Skeletal muscle cell (primary cell): ENCODE measurements around the gene MLPH.
A peak's percentile ranks its signal among the peaks of the same experiment; 100 is the strongest.

ENCODE experiments used
- DNase-seq: peaks from one replicate; pipeline ENCODE4 v3.0.0-alpha.2; 2010; ENCODE audit warnings: low read depth
- H3K4me3 ChIP-seq: 2 replicates; pipeline ENCODE4 v1.5.1; 2011; ENCODE audit warnings: low read depth, mild to moderate bottlenecking, control low read depth, low read length, moderate library complexity

The MLPH gene

DNA sequence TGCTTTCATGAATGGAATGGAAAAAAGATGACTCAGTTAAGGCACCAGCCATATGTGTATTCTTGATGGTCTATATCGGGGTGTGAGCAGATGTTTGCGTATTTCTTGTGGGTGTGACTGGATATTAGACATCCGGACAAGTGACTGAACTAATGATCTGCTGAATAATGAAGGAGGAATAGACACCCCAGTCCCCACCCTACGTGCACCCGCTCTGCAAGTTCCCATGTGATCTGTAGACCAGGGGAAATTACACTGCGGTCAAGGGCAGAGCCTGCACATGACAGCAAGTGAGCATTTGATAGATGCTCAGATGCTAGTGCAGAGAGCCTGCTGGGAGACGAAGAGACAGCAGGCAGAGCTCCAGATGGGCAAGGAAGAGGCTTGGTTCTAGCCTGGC lies 66.9 kb downstream of the MLPH start:
- H3K4me3 ChIP-seq, result no peak overlapping the region
- DNase-seq, result no peak

DNA sequence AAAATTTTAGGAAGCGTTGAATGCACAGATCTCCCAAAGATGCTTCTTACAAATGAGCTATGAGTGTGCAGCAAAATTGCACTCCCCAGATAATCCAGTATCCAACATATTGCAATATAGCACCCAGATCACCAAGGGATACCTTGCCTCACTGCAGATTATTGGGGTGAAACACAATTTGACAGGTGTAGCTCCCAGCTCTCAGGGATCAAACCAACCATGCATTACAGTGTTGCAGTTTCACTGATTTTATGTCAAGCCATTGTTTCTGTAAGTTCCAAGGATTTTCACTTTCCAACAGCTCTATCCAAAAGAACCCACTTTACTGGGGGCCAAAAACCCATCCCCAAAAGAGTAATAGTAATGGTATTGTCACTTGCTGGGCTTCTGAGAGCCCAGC lies 68.5 kb downstream of the MLPH start:
- H3K4me3 ChIP-seq, result no peak overlapping the region
- no peak for DNase-seq

DNA sequence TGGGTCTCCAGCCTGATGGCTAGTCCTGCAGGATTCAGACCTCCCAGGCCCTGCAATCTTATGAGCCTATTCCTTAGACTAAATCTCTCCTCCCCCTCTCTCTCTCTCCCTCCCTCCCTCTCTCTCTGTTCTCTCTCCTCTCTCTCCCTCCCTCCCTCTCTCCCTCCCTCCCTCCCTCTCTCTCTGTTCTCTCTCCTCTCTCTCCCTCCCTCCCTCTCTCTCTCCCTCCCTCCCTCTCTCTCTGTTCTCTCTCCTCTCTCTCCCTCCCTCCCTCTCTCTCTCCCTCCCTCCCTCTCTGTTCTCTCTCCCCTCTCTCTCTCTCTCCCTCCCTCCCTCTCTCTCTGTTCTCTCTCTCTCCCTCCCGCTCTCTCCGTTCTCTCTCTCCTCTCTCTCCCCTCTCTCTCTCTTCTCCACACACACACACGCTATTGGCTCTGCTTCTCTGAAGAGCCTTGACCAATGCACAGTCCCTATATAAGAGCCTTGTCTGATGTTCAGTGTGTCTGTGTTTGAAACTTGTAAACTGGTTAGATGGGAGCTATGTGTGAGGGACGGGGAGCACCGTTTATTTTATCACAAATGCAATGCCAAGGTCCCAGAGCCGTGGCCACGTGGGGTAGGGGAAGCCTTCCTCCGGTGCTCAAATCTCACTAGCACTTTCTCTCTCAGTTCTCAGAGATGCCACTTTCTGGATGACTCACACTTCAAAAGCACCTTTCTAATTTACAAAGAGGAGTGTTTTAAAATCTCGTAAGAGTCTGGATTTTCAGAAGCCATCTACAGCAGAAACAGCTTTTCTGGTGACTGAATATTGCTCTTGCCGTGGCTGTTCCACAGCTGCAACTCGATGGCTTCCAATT lies 70.0 kb downstream of the MLPH start:
- DNase-seq, result no peak
- H3K4me3 ChIP-seq, result no peak overlapping the region

DNA sequence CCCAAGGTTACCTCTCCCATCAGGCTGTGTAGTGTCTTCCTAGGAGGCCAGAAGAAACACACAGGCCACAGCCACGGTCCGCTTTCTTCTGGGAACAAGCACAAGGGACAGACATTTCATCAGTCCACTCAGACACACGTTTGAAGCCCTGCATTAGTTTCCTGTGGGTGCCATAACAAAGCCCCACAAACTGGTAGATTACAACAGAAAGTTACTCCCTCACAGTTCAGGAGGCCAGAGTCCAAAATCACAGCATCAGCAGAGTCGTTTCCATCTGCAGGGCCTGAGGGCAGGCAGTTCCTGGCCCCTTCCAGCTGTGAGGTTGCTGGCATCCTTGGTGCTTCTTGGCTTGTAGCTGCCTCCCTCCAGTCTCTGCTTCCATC lies 70.6 kb downstream of the MLPH start:
- H3K4me3 ChIP-seq, result no peak overlapping the region
- no peak for DNase-seq

DNA sequence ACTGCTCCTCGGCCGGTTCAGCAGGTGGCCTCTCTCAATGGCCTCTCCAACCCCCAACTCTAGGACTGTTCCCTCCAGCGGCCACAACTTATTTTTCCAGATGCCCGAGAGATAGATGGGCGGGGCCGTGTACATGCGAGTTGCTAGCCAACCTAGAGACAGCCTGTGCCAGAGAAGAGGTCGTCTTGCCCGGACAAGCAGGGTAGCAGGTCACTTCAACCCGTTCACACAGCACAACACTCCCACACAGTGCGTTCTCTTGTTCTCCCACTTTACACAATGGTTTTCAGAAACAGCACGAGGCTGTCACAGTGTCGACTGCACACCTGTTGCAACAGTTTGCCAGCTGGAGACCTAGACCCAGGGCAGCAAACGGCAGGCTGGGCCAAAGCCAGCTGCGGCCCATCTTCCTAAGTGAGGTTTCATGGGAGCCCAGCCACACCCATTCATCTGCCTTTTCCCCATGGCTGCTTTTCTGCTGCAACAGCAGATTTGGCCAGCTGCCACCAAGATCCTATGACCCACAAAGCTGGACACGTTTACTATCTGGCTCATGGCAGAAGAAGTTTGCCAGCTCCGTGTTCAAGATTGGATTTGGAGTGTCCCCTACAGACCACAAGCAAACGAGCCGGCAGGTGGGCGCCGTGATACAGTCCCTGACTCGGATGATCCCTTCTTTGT lies 72.0 kb downstream of the MLPH start:
- peak; percentile 59 for DNase-seq
- no peak overlapping the region for H3K4me3 ChIP-seq

DNA sequence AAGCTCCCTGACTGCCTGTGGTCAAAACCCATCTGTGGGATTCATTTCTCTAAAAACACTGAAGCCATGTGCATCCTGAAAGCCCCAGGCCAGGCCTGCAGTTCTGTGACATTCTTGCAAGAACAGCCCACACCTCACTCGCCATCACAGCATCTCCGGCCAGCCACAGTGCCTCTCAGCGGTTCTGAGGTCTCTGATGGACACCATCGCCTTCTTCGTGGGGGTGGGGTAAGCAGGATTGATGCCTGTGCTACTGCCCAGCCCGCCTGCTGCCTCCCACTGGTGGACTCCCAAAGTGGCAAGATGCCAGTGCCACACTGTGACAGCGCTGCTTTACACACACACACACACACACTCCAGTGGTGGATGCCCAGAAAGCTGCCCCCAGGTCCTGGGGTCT lies 74.2 kb downstream of the MLPH start:
- DNase-seq, result no peak
- no peak overlapping the region for H3K4me3 ChIP-seq

DNA sequence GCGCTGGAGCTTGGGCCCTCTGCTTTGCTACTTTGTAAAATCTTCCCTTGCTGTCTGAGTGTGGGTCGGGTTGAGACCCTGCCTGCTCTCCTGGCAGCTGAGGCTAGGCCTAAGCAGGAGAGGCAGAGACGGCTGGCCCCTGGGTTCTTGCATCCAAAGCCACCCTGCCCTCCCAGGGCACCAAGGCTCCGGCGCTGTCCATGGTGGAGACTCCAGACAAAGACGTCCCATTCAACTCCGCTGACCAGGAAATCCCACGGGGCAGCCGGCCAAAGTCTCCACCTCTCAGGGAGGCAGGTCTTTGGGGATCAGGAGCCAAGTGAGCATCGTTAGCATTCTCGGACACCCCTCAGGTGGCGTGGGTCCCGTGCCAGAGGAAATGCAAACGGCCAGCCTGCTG lies 76.8 kb downstream of the MLPH start:
- H3K4me3 ChIP-seq, result no peak overlapping the region
- DNase-seq, result no peak

DNA sequence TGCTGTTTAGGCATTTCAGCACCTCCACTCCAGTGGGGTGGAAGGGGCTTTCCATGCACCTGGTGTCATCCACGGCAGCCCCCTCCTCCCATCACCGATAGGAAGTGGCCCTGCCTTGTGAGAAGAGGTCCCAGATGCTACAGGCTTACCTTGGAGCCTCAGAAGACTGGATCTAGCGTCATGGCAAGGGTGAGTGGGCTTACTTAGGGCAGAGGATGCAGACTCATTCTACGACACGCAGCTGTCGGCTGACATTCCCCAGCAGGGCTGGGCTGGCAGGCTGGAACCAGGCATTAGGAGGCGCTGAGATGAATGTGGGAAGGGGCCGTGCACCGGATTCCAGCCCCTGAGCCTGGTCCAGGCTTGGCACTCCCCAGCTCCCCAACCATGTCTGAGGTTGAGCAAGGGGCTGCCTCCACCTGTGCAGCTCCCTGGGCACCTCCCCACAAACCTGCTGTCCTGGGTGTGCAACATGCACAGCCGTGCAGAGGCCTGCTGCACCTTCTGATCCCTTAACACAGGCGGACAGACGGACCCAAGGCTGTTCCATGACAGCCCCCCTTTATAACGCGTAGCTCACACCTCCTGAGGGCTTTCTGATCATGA lies 77.6 kb downstream of the MLPH start:
- no peak for DNase-seq
- H3K4me3 ChIP-seq, result no peak overlapping the region

DNA sequence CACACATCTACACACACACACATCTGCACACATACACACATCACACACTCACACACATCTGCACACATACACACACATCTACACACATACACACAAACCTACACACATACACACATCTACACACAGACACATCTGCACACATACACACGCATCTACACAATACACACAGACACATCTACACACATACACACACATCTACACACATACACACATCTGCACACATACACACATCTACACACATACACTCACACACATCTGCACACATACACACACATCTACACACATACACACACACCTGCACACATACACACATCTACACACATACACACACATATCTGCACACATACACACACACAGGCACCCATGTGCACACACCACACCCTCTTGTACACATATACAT lies 78.9 kb downstream of the MLPH start:
- no peak overlapping the region for H3K4me3 ChIP-seq
- no peak for DNase-seq

DNA sequence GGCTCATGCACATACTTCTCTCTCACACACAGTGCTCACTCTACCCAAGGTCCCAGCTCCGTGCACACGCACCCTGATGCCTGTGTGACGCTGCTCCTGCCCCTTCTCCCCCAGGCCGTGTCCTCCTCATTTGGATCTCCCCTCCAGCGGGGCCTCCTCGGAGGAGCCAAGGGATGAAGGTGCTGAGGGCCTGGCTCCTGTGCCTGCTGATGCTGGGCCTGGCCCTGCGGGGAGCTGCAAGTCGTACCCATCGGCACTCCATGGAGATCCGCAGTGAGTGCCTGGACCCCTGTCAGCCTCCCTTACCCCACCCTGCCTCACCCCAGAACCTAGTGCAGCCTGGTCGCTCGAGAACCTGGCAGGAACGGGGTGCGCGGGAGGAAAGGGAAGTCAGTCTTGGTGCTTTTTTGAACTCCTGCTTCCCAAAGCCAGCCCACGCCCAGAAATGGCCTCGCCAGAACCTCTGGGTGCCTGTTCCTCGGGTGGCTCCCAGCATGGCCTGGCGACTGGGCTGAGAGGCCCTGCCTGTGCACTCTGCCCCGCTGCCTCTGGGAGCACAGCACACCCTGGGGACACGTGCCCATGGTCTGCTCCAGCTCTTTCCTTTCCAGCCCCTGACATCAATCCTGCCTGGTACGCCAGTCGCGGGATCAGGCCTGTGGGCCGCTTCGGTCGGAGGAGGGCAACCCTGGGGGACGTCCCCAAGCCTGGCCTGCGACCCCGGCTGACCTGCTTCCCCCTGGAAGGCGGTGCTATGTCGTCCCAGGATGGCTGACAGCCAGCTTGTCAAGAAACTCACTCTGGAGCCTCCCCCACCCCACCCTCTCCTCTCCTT lies 79.6 kb downstream of the MLPH start, which contains the start of gene PRLH:
TSS of gene PRLH (plus strand) at position 174 of the 835 bp plus-strand sequence. CDS start at position 174, 0 bp downstream.
- no peak for DNase-seq

DNA sequence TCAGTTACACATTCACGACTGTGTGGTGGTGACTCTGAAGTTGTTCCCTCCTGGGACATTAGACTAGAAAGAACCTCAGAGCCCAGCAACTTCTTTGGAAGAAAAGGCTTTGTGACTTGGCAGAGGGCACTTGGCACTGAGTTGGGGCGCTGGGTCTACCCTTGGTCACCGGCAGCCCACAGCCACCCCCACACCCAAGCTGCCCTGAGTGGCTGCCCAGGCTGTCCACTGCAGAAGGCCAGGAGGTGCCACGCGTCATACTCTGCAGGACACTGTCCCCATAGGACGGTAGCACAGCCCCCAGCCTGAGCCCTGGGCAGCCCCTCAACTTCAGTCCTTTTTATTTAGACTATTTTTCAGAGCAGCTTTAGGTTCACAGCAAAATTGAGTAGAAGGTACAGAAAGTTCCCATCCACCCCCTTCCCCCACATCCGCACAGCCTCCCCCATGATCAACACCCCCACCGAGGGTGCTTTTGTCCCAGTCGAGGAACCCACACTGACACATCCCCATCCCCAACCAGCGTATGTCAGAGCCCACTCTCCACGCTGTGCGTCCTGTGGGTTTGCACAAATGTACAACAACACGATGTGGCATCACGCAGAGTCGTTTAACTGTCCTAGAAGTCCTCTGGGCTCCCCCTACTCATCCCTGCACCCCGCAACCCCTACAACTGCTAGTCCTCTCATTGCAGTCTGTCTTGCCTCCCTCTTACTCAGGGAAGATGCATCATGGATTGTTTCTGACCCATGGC lies 80.4 kb downstream of the MLPH start:
- DNase-seq, result no peak
- no peak overlapping the region for H3K4me3 ChIP-seq

More for the DNA sequence above, 79.6 kb downstream of the MLPH start, which contains the start of gene PRLH:
- no peak within 1 kb of the TSS for H3K4me3 ChIP-seq

DNA sequence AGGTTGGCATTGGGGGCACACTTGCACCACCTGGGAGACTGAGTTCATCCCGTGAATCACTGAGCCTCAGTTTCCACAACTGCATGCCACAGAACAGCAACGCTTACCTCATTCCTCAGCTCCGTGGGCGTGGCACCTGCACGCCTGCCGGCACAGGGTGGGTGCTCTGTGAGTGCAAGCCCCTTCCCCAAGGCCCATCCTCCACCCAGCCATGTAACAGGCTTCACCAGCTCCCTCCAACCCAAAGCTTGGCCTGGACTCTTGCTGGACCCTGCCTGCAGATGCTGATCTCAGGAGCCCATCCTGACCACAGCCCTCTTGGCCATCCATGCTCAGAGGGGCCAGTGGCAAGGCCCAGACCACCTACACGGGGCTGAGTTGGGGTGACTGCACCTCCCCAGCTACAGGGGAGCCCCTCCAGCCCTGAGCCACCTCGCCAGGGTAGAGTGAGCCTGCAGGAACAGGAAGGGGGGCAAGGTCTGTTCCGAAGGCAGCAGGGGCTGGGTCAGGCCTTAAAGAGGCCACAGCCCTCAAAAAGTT lies 81.1 kb downstream of the MLPH start:
- H3K4me3 ChIP-seq, result no peak overlapping the region
- DNase-seq, result no peak

DNA sequence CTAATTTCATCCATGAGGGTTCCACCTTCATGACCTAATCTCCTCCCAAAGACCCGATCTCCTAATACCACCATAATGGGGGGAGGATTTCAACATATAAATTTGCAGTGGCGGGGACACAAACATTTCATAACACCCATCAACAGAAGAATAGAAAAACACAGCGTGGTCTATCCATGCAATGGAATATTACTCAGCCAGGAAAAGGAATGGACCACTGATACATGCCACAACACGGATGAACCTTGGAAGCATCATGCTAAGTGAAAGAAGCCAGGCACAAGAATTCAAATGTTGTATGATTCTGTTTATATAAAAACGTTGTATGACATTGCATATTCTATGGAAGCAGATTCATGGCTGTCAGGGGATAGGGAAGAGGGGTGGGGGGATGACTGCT lies 82.0 kb downstream of the MLPH start:
- no peak for DNase-seq
- H3K4me3 ChIP-seq, result no peak overlapping the region

DNA sequence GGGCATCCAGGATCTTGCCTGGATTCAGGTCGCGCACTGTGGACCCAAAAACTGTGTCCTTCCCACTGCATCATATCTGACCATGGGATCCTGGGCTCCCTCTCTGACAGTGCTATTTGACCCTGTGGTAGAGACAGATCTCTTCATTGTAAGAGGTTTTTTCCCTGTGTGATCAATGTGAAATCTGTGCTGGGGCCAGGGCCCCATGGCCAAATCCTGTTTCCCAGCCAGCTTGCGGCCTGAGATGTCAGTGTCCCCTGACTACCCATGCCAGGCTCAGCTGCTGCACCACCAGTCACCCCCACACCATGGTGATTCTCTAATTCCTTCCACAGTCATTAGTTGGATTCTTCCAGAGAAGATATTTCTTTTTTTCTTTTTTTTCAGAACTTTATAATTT lies 82.8 kb downstream of the MLPH start:
- DNase-seq, result no peak
- H3K4me3 ChIP-seq, result no peak overlapping the region

DNA sequence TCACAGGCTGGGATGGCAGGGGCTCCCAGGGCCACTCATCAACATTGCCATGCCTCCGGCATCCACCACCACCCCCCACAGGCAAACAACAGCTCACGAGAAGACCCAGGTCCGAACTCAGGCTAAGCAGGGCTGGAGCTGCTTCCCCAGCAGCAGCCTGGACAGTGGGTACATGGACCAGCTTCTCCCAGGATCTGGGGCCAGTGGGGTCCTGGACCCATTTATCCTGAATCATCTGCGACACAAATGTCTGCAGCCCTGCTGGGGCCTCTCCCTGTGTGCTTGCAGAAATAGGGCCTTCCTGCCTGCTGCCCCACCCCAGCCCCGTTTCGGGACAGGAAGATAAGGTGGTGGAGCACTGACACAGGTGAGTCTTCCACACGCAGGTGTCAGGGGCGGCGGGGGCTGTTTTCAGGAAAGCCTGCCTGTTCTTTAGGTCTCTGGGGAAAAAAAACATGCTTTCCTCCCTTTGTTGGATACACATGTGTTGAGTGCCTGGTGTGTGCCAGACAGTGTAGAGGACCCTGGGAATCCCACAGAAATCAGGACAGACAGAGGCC lies 83.8 kb downstream of the MLPH start:
- H3K4me3 ChIP-seq, result no peak overlapping the region
- DNase-seq, result no peak

DNA sequence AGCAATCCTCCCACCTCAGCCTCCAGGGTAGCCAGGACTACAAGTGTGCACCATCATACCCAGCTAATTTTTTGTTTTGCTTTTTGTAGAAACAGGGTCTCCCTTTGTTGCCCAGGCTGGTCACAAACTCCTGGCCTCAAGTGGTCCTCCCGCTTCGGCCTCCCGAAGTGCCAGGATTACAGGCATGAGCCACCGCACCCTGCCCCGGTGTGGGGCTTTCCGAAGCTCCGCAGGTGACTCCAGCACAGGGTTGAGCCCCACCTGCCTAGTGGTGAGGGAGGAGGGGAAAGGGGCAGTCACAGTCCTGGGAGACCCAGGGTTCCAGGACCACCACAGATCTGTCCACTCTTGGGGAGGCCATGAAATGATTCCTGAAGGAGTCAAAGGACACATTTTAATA lies 84.5 kb downstream of the MLPH start:
- no peak overlapping the region for H3K4me3 ChIP-seq
- no peak for DNase-seq

DNA sequence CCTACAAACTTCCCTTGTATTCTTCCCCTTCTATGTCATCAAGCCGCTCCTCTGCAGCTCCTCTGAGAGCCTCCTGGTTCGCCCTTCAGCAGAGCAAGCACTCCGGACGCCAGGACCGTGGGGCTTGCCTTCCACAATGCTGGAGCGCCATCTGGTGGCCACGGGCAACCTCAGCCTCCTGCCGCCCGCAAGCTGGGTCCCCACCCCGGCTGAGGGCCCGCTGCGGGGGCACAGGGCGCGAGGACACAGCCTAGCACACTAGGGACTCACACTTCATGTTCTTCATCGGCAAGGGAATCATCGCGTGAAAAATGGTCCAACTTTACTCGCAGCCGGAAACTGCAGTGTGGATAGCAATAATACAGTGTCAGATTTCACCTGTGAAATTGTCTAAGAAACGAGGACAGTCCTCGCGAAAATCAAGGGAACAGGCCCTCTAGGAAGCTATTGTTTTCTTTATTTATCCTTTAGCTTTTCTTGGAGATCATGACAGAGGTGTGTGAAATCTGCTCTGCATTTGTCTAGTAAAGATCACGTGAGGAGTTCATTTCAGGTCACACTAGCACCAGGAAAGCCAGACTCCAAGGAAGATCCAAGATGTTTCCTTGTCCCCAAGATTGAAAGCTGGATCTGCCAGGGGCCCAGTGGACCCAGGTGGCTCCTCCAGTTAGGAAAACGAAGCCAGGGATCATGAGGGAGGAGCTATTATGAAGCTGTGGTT lies 85.1 kb downstream of the MLPH start:
- peak; percentile 69 for DNase-seq
- H3K4me3 ChIP-seq, result no peak overlapping the region

DNA sequence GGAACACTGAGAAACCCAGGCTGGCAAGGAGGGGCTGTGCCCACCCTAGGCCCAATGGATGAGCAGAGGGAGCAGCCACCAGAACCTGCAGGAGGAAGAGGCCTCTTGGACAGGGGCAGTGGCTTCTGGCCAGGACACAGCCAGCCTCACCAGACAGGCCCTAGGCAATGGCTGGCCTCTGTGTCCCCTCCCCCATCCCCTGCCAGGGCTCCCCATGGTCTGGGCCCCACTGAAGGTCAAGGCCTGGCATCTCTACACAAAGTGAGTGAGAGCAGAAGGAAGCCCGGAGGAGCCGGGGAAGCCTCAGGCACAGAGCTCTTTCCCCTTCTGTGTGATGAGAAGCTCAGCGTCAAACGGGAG lies 85.7 kb downstream of the MLPH start:
- H3K4me3 ChIP-seq, result no peak overlapping the region
- no peak for DNase-seq
